Pancreas (tissue), 10 donors: ENCODE data around the gene CA9. TPM values are rescaled to one million over a fixed set of nuclear protein-coding genes. Genes with fewer than 3 reads are reported as not detected.

Source experiments
- ATAC-seq, 4 donors: fragments of 200-7000 bp; cut with Tn5 transposase; one replicate each; pipeline versions ENCODE4 v1.8.0 to v1.9.1; 2020; ENCODE audit warnings: mild to moderate bottlenecking in 4 of 4, moderate library complexity in 4 of 4
- DNase-seq, 6 donors: peaks; one replicate each; pipeline ENCODE4 v3.0.0-alpha.2; 2020
- FAIRE-seq: peaks from 2 replicates; lab custom pipeline; 2012; peaks lifted over from hg19 to GRCh38; lab: Jason Lieb, UNC
- H3K27ac ChIP-seq, 4 donors: fragments of 200-600 bp; sonication (generic); 1 replicate in 3 of 4; 2 replicates in 1 of 4; pipeline versions ENCODE4 v1.5.0 to v1.8.0; 2020
- H3K27me3 ChIP-seq, 4 donors: fragments of 200-600 bp; one replicate each; pipeline ENCODE4 v1.8.0; 2021
- H3K36me3 ChIP-seq, 3 donors: fragments of 200-600 bp; sonication (generic) in 1 of 3; one replicate each; pipeline versions ENCODE4 v1.5.0 to v1.8.0; 2020 to 2021
- H3K4me1 ChIP-seq, 3 donors: fragments of 200-600 bp; one replicate each; pipeline ENCODE4 v1.8.0; 2021
- H3K4me3 ChIP-seq, 4 donors: fragments of 200-600 bp; sonication (generic) in 2 of 4; one replicate each; pipeline versions ENCODE4 v1.5.0 to v1.8.0; 2020 to 2021
- H3K9me3 ChIP-seq, 4 donors: fragments of 200-600 bp; one replicate each; pipeline ENCODE4 v1.8.0; 2021
- CTCF ChIP-seq, 4 donors: fragments of 200-600 bp; sonication (generic) in 3 of 4; IDR thresholded peaks; one replicate each; pipeline versions ENCODE4 v1.5.0 to v1.8.0; 2021; ENCODE audit warnings: antibody characterized with exemption in 4 of 4
- WGBS, 2 donors: extraction: QIAGEN DNeasy Blood & Tissue Kit; methylation state at CpG; one replicate each; pipeline ENCODE4 v1.1.7; 2013; 5-methylcytosine and 5-hydroxymethylcytosine counted together
- intact Hi-C, 3 donors: fragments of 100-400 bp; cut with DNase I; formaldehyde crosslinking; loops; one replicate each; pipeline versions ENCODE4 v1.11.1 to v1.14.2; 2022
- polyA plus RNA-seq, 2 donors: library from polyadenylated mRNA; stranded (reverse); fragments of 200-250 nt; gene quantifications; one replicate each; pipeline ENCODE4 v1.2.3, GENCODE V29; 2013
- total RNA-seq, 6 donors: library from RNA; stranded (reverse); fragmentation: NEBNext Ultra II Directional in 4 of 6; extraction: Animal tissue kit (Norgen Biotek cat#: 25700) in 4 of 6; gene quantifications; one replicate each; pipeline versions ENCODE4 v1.2.1 to v1.2.4, GENCODE V29; 2021 to 2023
- donor health status: healthy with polysubstance abuse.
- donor health status: DM: no; HTN: no; CAD: no; lungs with moderate emphysema.
- donor health status: DM: no; HTN: no; CAD: no.
- donor health status: control.
- donor health status: control.
- donor health status: Bipolar disorder and iron deficiency.
- donor health status: DM: yes; HTN: yes; CAD: no.
- donor health status: DM: no; HTN: no; CAD: no.
- donor health status: DM: no; HTN: no; CAD: no.
- donor health status: DM: yes; HTN: yes; CAD: no.

CA9 gene
- total and polyA plus RNA-seq, 8 donors: 1.2 to 75.6 (median 7.9) TPM

GRCh38 chr9:35703906-35704672 lies 30.4 kb downstream of the CA9 start:
- ATAC-seq (no peak), DNase-seq (no peak), FAIRE-seq (no peak)
- intact Hi-C loops: loop anchor here in 1 of 3 donors (10.0 kb wide), 1 partner anchor 59 kb away; no protein-coding TSS in a partner anchor
- TF ChIP-seq CTCF (IDR thresholded peaks at IDR 0.05): no peak
- Histone ChIP-seq H3K36me3 (peaks cover 10 to 100% (median 76%) of the 10 kb centered on the region in 3 donors), H3K27ac (no peak overlapping the region), H3K4me1 (no peaks in the 10 kb centered on the region), H3K4me3 (no peak overlapping the region), H3K27me3 (no peaks in the 10 kb centered on the region), H3K9me3 (no peaks in the 10 kb centered on the region)
- 95 to 96% methylated on average over 26 of the region's 26 CpGs for WGBS, 2 donors

GRCh38 chr9:35705372-35705771 lies 31.6 kb downstream of the CA9 start:
- TF ChIP-seq CTCF (IDR thresholded peaks at IDR 0.05): no peak
- H3K4me3 ChIP-seq: no peak overlapping the region
- no peaks in the 10 kb centered on the region for H3K27me3 ChIP-seq
- no peaks in the 10 kb centered on the region for H3K4me1 ChIP-seq
- no peaks in the 10 kb centered on the region for H3K9me3 ChIP-seq
- WGBS, 2 donors: 76% methylated on average over 8 of the region's 8 CpGs
- ATAC-seq: no peak
- peaks cover 10 to 91% (median 64%) of the 10 kb centered on the region in 3 donors for H3K36me3 ChIP-seq
- no peak overlapping the region for H3K27ac ChIP-seq
- intact Hi-C loops: loop anchor here in 1 of 3 donors (10.0 kb wide), 1 partner anchor 61 kb away; no protein-coding TSS in a partner anchor
- no peak for FAIRE-seq
- no peak for DNase-seq

- no peak for DNase-seq
- Histone ChIP-seq H3K4me1 (no peaks in the 10 kb centered on the region), H3K4me3 (no peak overlapping the region), H3K36me3 (peaks cover 12 to 91% (median 66%) of the 10 kb centered on the region in 3 donors), H3K27ac (no peak overlapping the region), H3K27me3 (no peaks in the 10 kb centered on the region), H3K9me3 (no peaks in the 10 kb centered on the region)
- FAIRE-seq: no peak
- ATAC-seq: peak in 1 of 4 donors; percentile 6
- intact Hi-C loops: loop anchor here in 1 of 3 donors (10.0 kb wide), 1 partner anchor 61 kb away; no protein-coding TSS in a partner anchor
- TF ChIP-seq CTCF (IDR thresholded peaks at IDR 0.05): no peak
- 94 to 96% methylated on average over 7 of the region's 7 CpGs for WGBS, 2 donors
Observed at GRCh38 chr9:35705836-35706430, 32.2 kb downstream of the CA9 start.

GRCh38 chr9:35706951-35707350 lies 33.2 kb downstream of the CA9 start:
- intact Hi-C loops: loop anchor here in 1 of 3 donors (10.0 kb wide), 1 partner anchor 62 kb away; no protein-coding TSS in a partner anchor
- DNase-seq (no peak), ATAC-seq (no peak), FAIRE-seq (no peak)
- no peaks in the 10 kb centered on the region for H3K27me3 ChIP-seq
- no peaks in the 10 kb centered on the region for H3K9me3 ChIP-seq
- no peak overlapping the region for H3K4me3 ChIP-seq
- H3K4me1 ChIP-seq: no peaks in the 10 kb centered on the region
- no peak overlapping the region for H3K27ac ChIP-seq
- H3K36me3 ChIP-seq: peaks cover 12 to 91% (median 73%) of the 10 kb centered on the region in 3 donors
- 83 to 84% methylated on average over 10 of the region's 10 CpGs for WGBS, 2 donors
- no peak for TF ChIP-seq CTCF (IDR thresholded peaks at IDR 0.05)
